ENCODE results near the gene NDRG2.

Gene NDRG2

GRCh38 chr14:21024585-21025370 is at the start of gene NDRG2:
TSS of gene NDRG2 (minus strand) at chr14:21025061. CDS start at chr14:21023315, 1,746 bp downstream.
- Histone ChIP-seq H3K9ac (ENCODE audit: insufficient read length, low read depth) (peak within 1 kb of the TSS; percentile 87), H3K36me3 (ENCODE audit: insufficient read depth, insufficient read length, low read length) (peaks cover 17% of the 10 kb centered on the region), H3K4me1 (ENCODE audit: insufficient read depth, insufficient read length) (peaks cover 6% of the 10 kb centered on the region), H3K9me3 (ENCODE audit: insufficient read depth, low read length) (no peaks in the 10 kb centered on the region), H3K4me3 (ENCODE audit: insufficient read length, low read depth) (peak within 1 kb of the TSS; percentile 80), H3K27me3 (ENCODE audit: insufficient read depth, insufficient read length) (peaks cover 11% of the 10 kb centered on the region)
- DNase-seq (ENCODE audit: low read depth, low spot score), result peak; percentile 57
- no peak for TF ChIP-seq YY1 (IDR thresholded peaks at IDR 0.05; ENCODE audit: insufficient read depth, insufficient read length)
- no peak for TF ChIP-seq ZNF274 (IDR thresholded peaks at IDR 0.05; ENCODE audit: low read depth, low read length)

GRCh38 chr14:21073921-21074320 is 49.1 kb upstream of the NDRG2 start:
- TF ChIP-seq SUZ12 (IDR thresholded peaks at IDR 0.05; ENCODE audit: extremely low read depth, insufficient read depth, insufficient read length) (no peak), ZNF274 (IDR thresholded peaks at IDR 0.05; ENCODE audit: low read depth, low read length) (no peak), YY1 (IDR thresholded peaks at IDR 0.05; ENCODE audit: insufficient read depth, insufficient read length) (no peak)
- Histone ChIP-seq H3K9me3 (ENCODE audit: insufficient read depth, low read length) (no peaks in the 10 kb centered on the region), H3K27me3 (ENCODE audit: insufficient read depth, insufficient read length) (no peaks in the 10 kb centered on the region), H3K4me3 (ENCODE audit: insufficient read length, low read depth) (no peak overlapping the region), H3K4me1 (ENCODE audit: insufficient read depth, insufficient read length) (peaks cover 3% of the 10 kb centered on the region), H3K9ac (ENCODE audit: insufficient read length, low read depth) (no peak overlapping the region), H3K36me3 (ENCODE audit: insufficient read depth, insufficient read length, low read length) (peaks cover 64% of the 10 kb centered on the region)
- no peak for DNase-seq (ENCODE audit: low read depth, low spot score)

GRCh38 chr14:21072781-21073339 is 48.0 kb upstream of the NDRG2 start:
- DNase-seq (ENCODE audit: low read depth, low spot score), result no peak
- peak overlapping the region; percentile 17 for H3K9ac ChIP-seq (ENCODE audit: insufficient read length, low read depth)

GRCh38 chr14:21072031-21072473 is 47.2 kb upstream of the NDRG2 start:
- TF ChIP-seq ZNF274 (IDR thresholded peaks at IDR 0.05; ENCODE audit: low read depth, low read length) (no peak), YY1 (IDR thresholded peaks at IDR 0.05; ENCODE audit: insufficient read depth, insufficient read length) (no peak), SUZ12 (IDR thresholded peaks at IDR 0.05; ENCODE audit: extremely low read depth, insufficient read depth, insufficient read length) (no peak)
- H3K9me3 ChIP-seq (ENCODE audit: insufficient read depth, low read length), result no peaks in the 10 kb centered on the region
- H3K4me1 ChIP-seq (ENCODE audit: insufficient read depth, insufficient read length), result peaks cover 3% of the 10 kb centered on the region
- no peak for DNase-seq (ENCODE audit: low read depth, low spot score)
- H3K27me3 ChIP-seq (ENCODE audit: insufficient read depth, insufficient read length), result no peaks in the 10 kb centered on the region
- H3K9ac ChIP-seq (ENCODE audit: insufficient read length, low read depth), result peak overlapping the region; percentile 72
- peaks cover 46% of the 10 kb centered on the region for H3K36me3 ChIP-seq (ENCODE audit: insufficient read depth, insufficient read length, low read length)
- H3K4me3 ChIP-seq (ENCODE audit: insufficient read length, low read depth), result peak overlapping the region; percentile 63

More at GRCh38 chr14:21072781-21073339, 48.0 kb upstream of the NDRG2 start:
- H3K27me3 ChIP-seq (ENCODE audit: insufficient read depth, insufficient read length), result no peaks in the 10 kb centered on the region
- H3K4me3 ChIP-seq (ENCODE audit: insufficient read length, low read depth), result no peak overlapping the region
- peaks cover 3% of the 10 kb centered on the region for H3K4me1 ChIP-seq (ENCODE audit: insufficient read depth, insufficient read length)
- no peaks in the 10 kb centered on the region for H3K9me3 ChIP-seq (ENCODE audit: insufficient read depth, low read length)
- H3K36me3 ChIP-seq (ENCODE audit: insufficient read depth, insufficient read length, low read length), result peaks cover 54% of the 10 kb centered on the region
- TF ChIP-seq YY1 (IDR thresholded peaks at IDR 0.05; ENCODE audit: insufficient read depth, insufficient read length) (no peak), ZNF274 (IDR thresholded peaks at IDR 0.05; ENCODE audit: low read depth, low read length) (no peak), SUZ12 (IDR thresholded peaks at IDR 0.05; ENCODE audit: extremely low read depth, insufficient read depth, insufficient read length) (no peak)

- peaks cover 3% of the 10 kb centered on the region for H3K4me1 ChIP-seq (ENCODE audit: insufficient read depth, insufficient read length)
- TF ChIP-seq SUZ12 (IDR thresholded peaks at IDR 0.05; ENCODE audit: extremely low read depth, insufficient read depth, insufficient read length), result no peak
- TF ChIP-seq YY1 (IDR thresholded peaks at IDR 0.05; ENCODE audit: insufficient read depth, insufficient read length), result no peak
- no peak for TF ChIP-seq ZNF274 (IDR thresholded peaks at IDR 0.05; ENCODE audit: low read depth, low read length)
- DNase-seq (ENCODE audit: low read depth, low spot score), result peak; percentile 76
These were observed 46.6 kb upstream of the NDRG2 start for GRCh38 chr14:21071225-21072030.

GRCh38 chr14:21070610-21071224 is 45.9 kb upstream of the NDRG2 start:
- H3K4me1 ChIP-seq (ENCODE audit: insufficient read depth, insufficient read length), result peaks cover 3% of the 10 kb centered on the region
- peaks cover 32% of the 10 kb centered on the region for H3K36me3 ChIP-seq (ENCODE audit: insufficient read depth, insufficient read length, low read length)
- H3K27me3 ChIP-seq (ENCODE audit: insufficient read depth, insufficient read length), result no peaks in the 10 kb centered on the region
- peak overlapping the region; percentile 92 for H3K9ac ChIP-seq (ENCODE audit: insufficient read length, low read depth)
- TF ChIP-seq SUZ12 (IDR thresholded peaks at IDR 0.05; ENCODE audit: extremely low read depth, insufficient read depth, insufficient read length) (no peak), ZNF274 (IDR thresholded peaks at IDR 0.05; ENCODE audit: low read depth, low read length) (no peak)
- DNase-seq (ENCODE audit: low read depth, low spot score), result no peak
- H3K4me3 ChIP-seq (ENCODE audit: insufficient read length, low read depth), result peak overlapping the region; percentile 63
- no peaks in the 10 kb centered on the region for H3K9me3 ChIP-seq (ENCODE audit: insufficient read depth, low read length)

More at GRCh38 chr14:21071225-21072030, 46.6 kb upstream of the NDRG2 start:
- Histone ChIP-seq H3K9me3 (ENCODE audit: insufficient read depth, low read length) (no peaks in the 10 kb centered on the region), H3K36me3 (ENCODE audit: insufficient read depth, insufficient read length, low read length) (peaks cover 39% of the 10 kb centered on the region), H3K4me3 (ENCODE audit: insufficient read length, low read depth) (peak overlapping the region; percentile 63), H3K27me3 (ENCODE audit: insufficient read depth, insufficient read length) (no peaks in the 10 kb centered on the region), H3K9ac (ENCODE audit: insufficient read length, low read depth) (peak overlapping the region; percentile 92)

Measured in NT2/D1 (cell line).